Neural cell (in vitro differentiated cells): ENCODE measurements around the gene IPO11.

ENCODE experiments used
- EP300 ChIP-seq: fragments of 450-650 bp; conservative IDR thresholded peaks from 2 replicates; pipeline ENCODE4 v1.6.1; 2014; ENCODE audit warnings: antibody characterized with exemption, mild to moderate bottlenecking, moderate library complexity; ENCODE audit not compliant: poor library complexity, severe bottlenecking
- MXI1 ChIP-seq: fragments of 450-650 bp; conservative IDR thresholded peaks from 2 replicates; pipeline ENCODE4 v1.6.1; 2014; ENCODE audit warnings: antibody characterized with exemption, mild to moderate bottlenecking; ENCODE audit not compliant: poor library complexity, severe bottlenecking
- POLR2AphosphoS5 ChIP-seq: IDR thresholded peaks from 2 replicates; pipeline ENCODE4 v1.6.1; 2012
- RAD21 ChIP-seq: fragments of 450-650 bp; conservative IDR thresholded peaks from 2 replicates; pipeline ENCODE4 v1.6.1; 2014; ENCODE audit warnings: antibody characterized with exemption, mild to moderate bottlenecking, moderate library complexity
- TF ChIP-seq, protein P1 (sequence below): fragments of 450-650 bp; IDR thresholded peaks from 2 replicates; pipeline ENCODE4 v1.5.1; 2014; ENCODE audit warnings: antibody characterized with exemption, mild to moderate bottlenecking, moderate library complexity; ENCODE audit not compliant: poor library complexity, severe bottlenecking

DNA sequence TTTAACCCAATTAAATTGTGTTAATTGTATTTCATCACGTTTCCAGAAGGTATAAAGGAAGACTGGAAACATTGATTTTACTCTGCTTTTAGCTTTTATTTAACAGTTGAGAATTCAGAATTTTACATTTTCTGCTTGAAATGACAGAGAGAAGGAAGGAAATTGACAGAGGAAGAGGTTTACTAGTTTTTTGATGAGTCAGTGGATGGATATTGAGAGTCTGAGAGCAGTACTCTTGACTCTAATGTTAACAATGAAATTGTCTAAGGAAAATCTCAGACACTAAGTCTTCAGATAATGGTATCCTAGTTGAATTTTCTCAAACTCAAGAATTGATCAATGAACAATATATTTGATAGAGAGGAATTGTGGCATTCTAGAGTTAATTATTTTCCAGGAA is 60.6 kb downstream of the IPO11 start:
- TF ChIP-seq, protein P1, sequence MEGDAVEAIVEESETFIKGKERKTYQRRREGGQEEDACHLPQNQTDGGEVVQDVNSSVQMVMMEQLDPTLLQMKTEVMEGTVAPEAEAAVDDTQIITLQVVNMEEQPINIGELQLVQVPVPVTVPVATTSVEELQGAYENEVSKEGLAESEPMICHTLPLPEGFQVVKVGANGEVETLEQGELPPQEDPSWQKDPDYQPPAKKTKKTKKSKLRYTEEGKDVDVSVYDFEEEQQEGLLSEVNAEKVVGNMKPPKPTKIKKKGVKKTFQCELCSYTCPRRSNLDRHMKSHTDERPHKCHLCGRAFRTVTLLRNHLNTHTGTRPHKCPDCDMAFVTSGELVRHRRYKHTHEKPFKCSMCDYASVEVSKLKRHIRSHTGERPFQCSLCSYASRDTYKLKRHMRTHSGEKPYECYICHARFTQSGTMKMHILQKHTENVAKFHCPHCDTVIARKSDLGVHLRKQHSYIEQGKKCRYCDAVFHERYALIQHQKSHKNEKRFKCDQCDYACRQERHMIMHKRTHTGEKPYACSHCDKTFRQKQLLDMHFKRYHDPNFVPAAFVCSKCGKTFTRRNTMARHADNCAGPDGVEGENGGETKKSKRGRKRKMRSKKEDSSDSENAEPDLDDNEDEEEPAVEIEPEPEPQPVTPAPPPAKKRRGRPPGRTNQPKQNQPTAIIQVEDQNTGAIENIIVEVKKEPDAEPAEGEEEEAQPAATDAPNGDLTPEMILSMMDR: no peak
- no peak for TF ChIP-seq EP300
- TF ChIP-seq RAD21: no peak
- TF ChIP-seq POLR2AphosphoS5: no peak
- no peak for TF ChIP-seq MXI1
